Measurements from ENCODE around the gene PACSIN1. TPM values are rescaled to one million over a fixed set of nuclear protein-coding genes. Genes with fewer than 3 reads are reported as not detected.

Gene PACSIN1
- total and polyA plus RNA-seq, 2 donors (not counting 3 experiments of a cell fraction or from before 2014, with no cell fraction given) = 0.03 TPM; not detected in 1

DNA sequence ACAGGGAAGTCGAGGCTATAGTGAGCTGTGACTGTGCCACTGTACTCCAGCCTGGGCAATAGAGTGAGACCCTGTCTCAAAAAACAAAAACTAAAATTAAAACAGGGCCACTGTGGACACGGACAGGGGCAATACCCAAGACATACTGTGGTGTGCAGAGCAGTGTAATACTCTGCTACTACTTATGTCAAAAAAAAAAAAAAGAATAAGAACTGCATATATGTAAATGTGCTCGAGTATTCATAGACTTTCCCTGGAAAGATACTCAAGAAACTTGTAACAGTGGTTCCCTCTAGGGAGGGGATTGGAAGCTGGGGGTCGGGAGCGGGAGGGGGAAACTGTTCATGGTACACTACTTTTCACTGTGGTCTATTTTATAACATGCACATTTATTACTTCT is 74.3 kb downstream of the PACSIN1 start:
- Histone ChIP-seq H3K36me3 (ENCODE audit: control insufficient read depth in 2 of 2, extremely low read depth in 1 of 2, insufficient read depth in 2 of 2, low read length in 2 of 2) (no peaks in the 10 kb centered on the region), H3K9ac (replicated peaks; ENCODE audit: extremely low read depth, insufficient read depth, low read length) (no peak overlapping the region), H3K27ac (ENCODE audit: insufficient read depth, low read depth, low read length) (no peak overlapping the region), H3K4me1 (ENCODE audit: control insufficient read depth, extremely low read depth, insufficient read depth, low read length) (peaks cover 6% of the 10 kb centered on the region), H3K79me2 (ENCODE audit: control insufficient read depth, insufficient read depth, low read length) (no peaks in the 10 kb centered on the region), H3K4me2 (ENCODE audit: insufficient read depth, low read length) (no peak overlapping the region), H2AFZ (ENCODE audit: low read depth, low read length) (no peak overlapping the region), H3K9me1 (replicated peaks; ENCODE audit: control insufficient read depth, extremely low read depth, insufficient read depth, low read length) (no peaks in the 10 kb centered on the region), H3K27me3 (ENCODE audit: control insufficient read depth in 2 of 2, insufficient read depth in 2 of 2, low read length in 2 of 2) (no peaks in the 10 kb centered on the region), H3K4me3 (replicated peaks in 1 of 3; ENCODE audit: insufficient read depth in 1 of 3, low read depth in 1 of 3, low read length in 3 of 3) (no peak overlapping the region), H4K20me1 (replicated peaks; ENCODE audit: control insufficient read depth, extremely low read depth, insufficient read depth, low read length) (no peaks in the 10 kb centered on the region), H3K9me3 (replicated peaks; ENCODE audit: control insufficient read depth, insufficient read depth, low read length) (no peaks in the 10 kb centered on the region)
- TF ChIP-seq JUN (IDR thresholded peaks at IDR 0.05; ENCODE audit: borderline replicate concordance, insufficient read depth, insufficient read length, low read depth) (no peak), GATA2 (IDR thresholded peaks at IDR 0.05; ENCODE audit: insufficient read depth, insufficient read length, low read depth, low read length) (no peak), FOS (IDR thresholded peaks at IDR 0.05; ENCODE audit: borderline replicate concordance, insufficient read depth, low read length) (no peak), MAX (IDR thresholded peaks at IDR 0.05; ENCODE audit: insufficient read depth, insufficient read length) (no peak), POLR2AphosphoS5 (IDR thresholded peaks at IDR 0.05; ENCODE audit: insufficient read depth, low read depth, low read length) (no peak), MYC (IDR thresholded peaks at IDR 0.05; ENCODE audit: low read depth, low read length) (no peak), EZH2 (IDR thresholded peaks at IDR 0.05; ENCODE audit: borderline replicate concordance, low read depth, low read length, severe bottlenecking) (no peak), POLR2A (IDR thresholded peaks at IDR 0.05; ENCODE audit: low read depth, low read length) (no peak)
- TF ChIP-seq, protein P1, sequence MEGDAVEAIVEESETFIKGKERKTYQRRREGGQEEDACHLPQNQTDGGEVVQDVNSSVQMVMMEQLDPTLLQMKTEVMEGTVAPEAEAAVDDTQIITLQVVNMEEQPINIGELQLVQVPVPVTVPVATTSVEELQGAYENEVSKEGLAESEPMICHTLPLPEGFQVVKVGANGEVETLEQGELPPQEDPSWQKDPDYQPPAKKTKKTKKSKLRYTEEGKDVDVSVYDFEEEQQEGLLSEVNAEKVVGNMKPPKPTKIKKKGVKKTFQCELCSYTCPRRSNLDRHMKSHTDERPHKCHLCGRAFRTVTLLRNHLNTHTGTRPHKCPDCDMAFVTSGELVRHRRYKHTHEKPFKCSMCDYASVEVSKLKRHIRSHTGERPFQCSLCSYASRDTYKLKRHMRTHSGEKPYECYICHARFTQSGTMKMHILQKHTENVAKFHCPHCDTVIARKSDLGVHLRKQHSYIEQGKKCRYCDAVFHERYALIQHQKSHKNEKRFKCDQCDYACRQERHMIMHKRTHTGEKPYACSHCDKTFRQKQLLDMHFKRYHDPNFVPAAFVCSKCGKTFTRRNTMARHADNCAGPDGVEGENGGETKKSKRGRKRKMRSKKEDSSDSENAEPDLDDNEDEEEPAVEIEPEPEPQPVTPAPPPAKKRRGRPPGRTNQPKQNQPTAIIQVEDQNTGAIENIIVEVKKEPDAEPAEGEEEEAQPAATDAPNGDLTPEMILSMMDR (IDR thresholded peaks at IDR 0.05; ENCODE audit: extremely low read depth in 1 of 2, insufficient read depth in 1 of 2, low read depth in 1 of 2, low read length in 2 of 2) = no peak
- BruUV-seq (replicated peaks) = no TSS peak
- no peak for DNase-seq (ENCODE audit: low read depth, low spot score)
- CTCF ChIA-PET = interaction anchor here (1.3 kb wide), 1 partner anchor 17 kb away, joined by 3 read pairs; no protein-coding TSS in a partner anchor
- intact Hi-C loops (cut with micrococcal nuclease) = no loop called here
- dilution Hi-C loops (cut with MboI; ENCODE audit: extremely low pct_ligation_motif_present, low sequenced_read_pairs) = no loop called here
- FAIRE-seq = no peak
- POLR2A ChIA-PET = no interaction called here

Measured in endothelial cell of umbilical vein (primary cell).